HG03439 (cell line): ENCODE results near the gene MYDGF.

Source experiments
- ATAC-seq: cut with Tn5 transposase; IDR thresholded peaks from one replicate; pipeline ENCODE4 v1.9.1; 2021; ENCODE audit warnings: mild to moderate bottlenecking, moderate library complexity; ENCODE audit not compliant: unreplicated experiment

Gene MYDGF

GRCh38 chr19:4613254-4613751, 56.8 kb downstream of the MYDGF start:
- no peak for ATAC-seq

- no peak for ATAC-seq
These were observed 60.1 kb downstream of the MYDGF start for GRCh38 chr19:4609878-4610511.
